Measurements from ENCODE around the gene DNAH8.

DNAH8 gene

DNA sequence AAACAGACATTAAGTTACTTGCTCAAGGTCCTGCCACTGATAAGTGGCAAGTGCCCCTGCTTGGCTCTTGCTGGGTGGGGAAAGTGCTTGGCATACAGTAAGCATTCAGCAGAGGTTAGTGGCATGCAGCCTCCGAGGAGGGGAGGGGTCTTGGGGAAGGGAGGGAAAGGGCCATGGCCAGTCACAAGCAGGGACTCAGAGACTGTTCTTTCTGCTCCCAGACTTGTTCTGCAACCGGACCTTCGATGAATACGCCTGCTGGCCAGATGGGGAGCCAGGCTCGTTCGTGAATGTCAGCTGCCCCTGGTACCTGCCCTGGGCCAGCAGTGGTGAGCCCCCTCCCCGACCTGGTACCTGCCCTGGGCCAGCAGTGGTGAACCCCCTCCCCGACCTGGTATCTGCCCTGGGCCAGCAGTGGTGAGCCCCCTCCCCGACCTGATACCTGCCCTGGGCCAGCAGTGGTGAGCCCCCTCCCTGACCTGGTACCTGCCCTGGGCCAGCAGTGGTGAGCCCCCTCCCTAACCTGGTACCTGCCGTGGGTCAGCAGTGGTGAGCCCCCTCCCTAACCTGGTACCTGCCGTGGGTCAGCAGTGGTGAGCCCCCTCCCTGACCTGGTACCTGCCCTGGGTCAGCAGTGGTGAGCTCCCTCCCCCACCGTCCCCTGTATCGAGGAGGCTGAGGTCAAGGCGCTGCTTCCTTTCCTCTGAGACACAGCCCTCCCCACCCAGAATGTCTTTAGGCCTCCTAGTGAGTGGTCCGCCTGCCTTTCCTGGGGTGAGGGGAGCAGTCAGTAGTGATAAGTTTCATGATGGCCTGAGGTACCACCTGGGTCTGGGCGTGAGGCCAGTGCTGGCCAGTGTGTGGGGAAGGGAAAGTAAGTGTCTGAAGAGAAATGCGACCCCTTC is 342.4 kb downstream of the DNAH8 start:
- no peak for DNase-seq

DNA sequence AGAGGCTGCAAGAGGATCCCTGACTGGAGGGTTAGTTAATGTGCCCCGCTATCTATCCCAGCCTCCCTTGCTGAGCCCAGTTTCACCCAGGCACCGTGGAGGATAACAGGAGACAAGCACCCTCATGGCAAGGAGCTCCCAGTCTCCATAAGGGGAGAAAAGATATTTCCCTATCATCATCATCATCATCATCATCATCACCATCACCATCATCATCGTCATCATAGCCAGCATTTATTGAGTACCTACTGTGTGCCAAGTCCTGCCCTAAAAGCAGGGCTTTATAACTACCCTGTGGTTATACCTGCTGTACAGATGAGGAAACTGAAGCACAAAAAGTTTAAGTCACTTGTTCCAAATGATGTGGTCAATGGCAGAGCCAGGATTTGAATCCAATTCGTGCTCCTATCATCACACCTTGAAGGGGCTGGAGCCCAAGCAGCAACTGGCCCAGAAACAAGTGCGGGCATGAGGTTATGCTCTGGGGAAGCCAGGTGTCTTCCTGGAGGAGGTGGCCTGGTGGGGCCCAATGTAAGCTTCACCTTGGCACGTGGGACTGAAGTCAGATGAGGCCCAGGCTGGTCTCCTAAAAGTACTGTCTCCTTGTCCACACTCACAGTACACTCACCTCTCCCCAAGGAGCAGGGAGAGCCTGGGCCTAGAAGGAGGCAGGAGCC is 343.5 kb downstream of the DNAH8 start:
- no peak for DNase-seq

DNA sequence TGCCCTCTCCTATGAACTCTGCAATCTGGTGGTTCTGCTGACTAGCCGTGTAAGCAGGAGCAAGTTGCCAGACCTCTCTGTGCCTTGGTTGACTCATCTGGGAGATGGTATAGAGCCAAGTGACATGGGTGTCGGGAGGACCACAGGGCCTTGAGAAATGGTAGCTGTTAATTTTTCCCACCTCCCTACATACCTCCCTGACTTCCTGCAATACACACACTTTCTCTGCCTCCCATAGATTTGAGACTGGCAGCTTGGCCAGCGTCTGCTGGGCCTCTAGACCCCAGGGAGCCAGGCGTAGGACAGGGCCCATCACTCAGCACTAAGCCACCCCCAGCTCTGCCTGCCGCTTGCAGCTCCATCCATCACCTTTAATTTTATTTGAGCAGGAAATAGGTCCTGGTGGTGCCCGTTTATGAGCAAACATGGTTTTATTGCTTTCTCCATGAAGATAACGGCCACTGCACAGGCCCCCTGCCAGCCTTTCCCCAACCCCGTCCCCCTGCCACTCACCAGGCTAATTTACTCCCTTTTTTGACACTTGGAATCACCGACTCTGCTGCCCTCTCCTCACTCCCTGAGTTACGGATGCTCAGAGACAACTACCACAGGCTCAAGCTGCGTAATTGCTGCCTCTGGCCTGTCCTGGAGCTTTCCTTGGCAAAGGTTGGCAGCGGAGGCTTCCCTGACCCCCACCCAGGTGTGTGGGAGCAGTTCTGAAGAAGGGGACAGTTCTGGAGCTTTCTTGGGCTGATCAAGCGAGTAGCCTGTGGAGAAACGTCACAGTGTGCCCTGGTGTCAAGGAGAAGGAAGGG is 344.6 kb downstream of the DNAH8 start:
- no peak for DNase-seq

DNA sequence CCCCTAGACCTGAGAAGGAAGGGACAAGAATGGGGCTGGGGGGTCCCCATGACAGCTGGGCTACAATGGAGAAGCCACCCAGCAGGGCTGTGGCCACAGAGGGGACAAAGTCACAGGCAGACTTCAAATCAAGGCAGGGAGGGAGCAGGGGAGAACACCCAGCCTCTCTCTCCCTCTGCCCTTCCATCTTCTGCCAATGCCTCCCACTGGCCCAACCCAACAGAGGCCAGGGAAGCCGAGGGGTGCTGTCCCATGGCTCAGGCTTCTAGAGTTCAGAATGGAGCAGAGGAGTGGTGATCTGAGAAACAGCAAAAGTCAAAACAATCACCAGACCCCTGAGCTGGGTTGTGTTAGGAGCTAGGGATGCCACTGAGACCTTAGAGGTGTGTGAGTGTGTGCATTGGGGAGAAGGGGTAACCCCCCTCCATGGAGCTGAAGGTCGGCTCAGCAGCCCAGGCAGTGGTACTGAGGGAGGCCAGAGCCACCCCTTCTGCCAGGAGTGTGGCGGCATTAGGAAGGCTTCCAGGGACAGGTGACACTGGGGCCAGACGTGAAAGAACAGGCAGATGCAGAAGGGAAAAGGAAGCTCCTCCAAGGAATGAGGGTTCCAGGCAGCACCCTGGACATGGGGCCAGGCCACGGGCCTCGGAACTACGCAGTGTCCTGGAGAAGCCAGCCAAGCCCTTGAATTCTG is 345.5 kb downstream of the DNAH8 start:
- no peak for DNase-seq

DNA sequence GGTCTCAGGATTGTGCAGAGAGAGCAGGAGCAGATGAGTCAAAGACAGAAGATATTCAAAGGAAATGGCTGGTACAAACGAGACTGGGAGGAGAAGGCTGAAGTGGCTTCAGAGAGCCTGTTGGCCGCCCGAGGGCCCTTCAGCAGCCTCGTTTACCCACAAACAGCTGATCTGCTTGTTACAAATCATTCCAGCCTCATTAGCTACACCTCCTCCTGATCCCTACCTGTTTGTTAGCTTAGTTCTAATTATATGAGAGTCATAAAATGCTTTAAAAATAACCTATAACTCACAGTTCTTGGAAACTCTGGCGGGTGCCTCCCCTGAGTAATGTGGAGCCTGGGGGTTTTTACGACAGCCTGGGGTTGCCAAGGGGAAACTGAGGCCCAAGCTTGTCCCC is 346.1 kb downstream of the DNAH8 start:
- no peak for DNase-seq

DNA sequence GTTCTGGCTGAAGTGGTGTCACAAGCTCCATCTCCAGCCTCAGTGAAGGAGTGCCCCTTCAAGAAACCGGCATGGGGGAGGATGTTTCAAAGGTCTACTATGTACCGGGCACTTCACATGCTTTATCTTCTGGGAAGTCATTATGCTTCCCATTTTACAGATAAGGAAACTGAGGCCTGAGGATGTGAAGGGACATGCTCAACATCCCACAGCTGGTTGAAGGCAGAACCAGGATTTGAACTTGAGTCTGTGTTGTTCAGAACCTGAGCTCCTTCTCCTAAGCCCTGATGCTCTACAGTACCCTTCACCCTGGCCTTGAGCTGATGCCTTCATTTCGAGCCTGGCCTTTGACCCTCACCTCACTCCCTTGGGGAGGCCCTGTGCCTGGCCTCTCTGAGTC is 346.5 kb downstream of the DNAH8 start:
- DNase-seq = no peak

DNA sequence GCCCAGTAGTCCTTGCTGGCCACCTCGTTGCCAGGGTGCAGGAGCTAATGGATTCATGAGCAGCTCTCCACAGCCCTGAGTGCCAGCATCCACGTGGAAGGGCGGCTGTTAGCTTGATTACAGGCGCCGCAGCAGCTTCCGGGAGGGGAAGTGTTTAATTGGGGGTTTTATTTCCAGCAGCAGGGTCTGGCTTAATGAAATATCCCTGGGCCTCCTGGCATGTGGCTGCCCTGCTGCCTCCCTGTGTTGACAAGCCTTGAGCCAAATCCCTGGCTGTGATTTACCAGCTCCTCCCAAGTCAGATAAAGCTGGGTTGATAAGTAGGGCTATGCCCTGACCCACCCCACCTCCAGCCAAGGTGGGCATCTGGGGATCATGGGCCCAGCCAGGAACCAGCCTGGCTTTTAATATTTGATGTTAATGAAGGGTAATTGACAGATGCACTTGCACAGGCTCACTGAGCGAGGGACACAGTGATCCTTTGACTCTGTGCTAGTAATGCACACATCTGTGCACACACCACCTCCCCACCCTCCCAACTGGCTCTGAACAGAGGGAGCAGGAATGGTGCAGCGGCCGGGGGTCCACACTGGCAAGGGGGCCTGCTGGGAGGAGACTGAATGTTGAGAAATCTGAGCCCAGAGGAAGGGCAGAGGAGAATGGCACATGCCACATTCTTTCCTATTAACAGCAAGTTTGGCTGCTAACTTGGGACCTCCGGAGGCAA is 347.1 kb downstream of the DNAH8 start:
- DNase-seq = no peak

DNA sequence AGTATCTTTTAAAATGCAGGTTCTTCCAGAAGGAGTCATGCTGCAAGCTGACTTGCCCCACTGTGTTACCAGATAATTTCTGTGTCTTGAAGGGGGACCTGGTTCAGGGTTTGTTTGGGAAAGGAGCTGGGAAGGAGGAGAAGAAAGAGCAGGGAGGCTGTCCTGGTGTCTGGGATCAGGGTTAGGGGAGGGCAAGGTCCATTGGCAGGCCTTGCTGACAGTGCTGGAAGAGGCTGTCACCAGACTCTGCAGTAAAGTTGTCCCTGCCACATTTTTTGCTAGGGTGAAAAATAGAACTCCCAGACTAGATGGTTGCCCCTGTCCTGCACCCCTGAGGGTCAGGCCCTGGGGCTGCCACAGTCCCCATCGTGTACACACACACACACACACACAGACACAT is 348.4 kb downstream of the DNAH8 start:
- DNase-seq = no peak

DNA sequence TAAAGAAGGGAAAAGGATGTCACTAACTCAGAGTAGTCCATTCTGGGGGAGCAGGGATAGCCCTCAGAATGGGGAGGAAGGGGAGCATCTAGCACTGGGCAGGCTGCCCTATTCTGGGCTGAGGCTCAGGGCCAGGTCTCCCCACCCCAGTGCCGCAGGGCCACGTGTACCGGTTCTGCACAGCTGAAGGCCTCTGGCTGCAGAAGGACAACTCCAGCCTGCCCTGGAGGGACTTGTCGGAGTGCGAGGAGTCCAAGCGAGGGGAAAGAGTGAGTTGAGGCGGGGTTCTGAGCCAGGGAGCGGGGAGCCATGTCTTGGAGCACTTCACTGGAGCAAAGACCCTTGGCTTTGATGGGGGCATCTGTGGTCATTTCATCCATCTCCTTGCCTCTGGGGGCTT is 350.4 kb downstream of the DNAH8 start:
- no peak for DNase-seq

DNA sequence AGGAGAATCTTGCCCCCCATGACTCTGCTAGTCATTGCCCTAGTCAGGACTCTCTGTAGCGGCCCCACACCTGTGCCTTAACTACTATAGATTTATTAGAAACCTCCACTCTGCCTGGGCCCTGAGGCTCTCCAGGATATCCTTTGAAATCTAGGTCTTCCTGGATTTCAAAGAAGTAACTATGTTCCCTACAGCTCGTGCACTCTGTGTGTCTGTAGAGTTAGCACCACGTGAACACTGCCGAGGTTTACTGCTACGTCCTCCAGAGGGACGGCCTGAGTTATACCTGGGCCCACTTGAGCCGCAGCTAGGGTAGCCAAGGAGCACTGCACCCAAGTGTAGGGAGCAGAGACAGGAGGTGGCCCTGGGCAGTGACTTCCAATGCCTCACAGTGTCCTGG is 353.3 kb downstream of the DNAH8 start:
- DNase-seq = no peak

DNA sequence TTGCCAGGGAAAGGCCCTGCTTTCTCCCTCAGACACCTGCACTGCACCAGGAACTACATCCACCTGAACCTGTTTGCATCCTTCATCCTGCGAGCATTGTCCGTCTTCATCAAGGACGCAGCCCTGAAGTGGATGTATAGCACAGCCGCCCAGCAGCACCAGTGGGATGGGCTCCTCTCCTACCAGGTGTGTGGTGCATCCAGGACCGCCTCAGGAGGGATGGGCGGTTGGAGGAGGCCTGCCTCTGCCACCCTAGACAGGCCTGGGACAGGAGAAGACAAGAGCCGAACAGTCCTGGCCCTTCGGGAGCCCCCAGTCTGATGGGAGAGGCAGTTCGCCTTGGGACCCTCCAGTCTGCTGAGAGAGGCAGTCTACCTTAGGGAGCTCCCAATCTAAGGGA is 357.7 kb downstream of the DNAH8 start:
- DNase-seq = no peak

DNA sequence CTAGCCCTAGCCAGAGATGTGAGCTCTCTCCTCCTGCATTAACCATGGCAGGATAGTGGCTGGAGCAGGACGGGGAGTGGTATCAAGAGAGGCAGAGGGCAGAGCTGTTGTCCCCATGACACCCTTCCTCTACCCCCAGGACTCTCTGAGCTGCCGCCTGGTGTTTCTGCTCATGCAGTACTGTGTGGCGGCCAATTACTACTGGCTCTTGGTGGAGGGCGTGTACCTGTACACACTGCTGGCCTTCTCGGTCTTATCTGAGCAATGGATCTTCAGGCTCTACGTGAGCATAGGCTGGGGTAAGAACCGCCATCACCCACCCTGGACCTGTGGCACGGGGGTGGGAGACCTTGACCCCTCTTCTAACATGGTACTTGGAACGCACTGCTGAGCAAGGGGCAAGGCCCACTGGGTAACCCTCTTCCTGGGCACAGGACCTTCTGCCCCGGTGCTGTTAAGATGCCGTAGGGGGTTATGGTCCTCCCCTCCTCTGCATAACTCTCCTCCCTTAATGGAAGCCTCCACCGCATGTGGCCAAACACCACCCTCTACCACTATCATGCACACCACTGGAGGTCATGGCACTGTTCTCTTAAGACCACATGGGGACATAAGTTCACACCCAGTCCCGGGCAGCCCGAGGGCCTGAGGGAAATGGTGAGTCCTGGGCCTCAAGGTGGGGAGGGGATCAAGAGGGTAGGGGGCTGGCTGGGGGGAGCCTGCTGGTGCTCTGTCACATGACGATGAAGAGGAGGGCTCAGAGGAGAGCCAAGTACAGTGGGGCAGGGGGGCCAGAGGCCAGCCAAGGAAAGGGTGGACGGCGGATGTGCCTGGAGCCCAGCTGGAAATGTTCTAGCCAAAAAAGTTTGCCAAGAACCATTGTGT is 358.6 kb downstream of the DNAH8 start:
- no peak for DNase-seq

DNA sequence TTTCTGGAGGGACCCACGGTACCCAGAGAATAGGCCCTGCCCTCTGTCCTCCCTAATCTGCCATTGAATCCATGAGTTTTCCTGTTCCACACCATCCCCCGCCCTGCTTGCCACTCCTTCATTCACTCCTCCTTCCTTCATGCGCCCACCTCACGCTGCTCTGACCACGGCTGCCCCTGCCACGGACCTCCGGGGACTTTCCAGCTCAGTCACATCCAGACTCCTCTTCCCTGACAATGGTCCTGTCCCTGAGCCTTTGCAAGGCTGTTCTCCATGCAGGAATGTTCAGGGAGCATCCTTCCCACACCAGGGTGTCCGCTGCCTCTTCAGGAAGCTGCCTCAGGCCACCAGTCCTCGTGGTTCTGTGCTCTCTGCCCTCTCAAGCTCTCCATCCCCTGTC is 359.4 kb downstream of the DNAH8 start:
- DNase-seq = no peak

DNA sequence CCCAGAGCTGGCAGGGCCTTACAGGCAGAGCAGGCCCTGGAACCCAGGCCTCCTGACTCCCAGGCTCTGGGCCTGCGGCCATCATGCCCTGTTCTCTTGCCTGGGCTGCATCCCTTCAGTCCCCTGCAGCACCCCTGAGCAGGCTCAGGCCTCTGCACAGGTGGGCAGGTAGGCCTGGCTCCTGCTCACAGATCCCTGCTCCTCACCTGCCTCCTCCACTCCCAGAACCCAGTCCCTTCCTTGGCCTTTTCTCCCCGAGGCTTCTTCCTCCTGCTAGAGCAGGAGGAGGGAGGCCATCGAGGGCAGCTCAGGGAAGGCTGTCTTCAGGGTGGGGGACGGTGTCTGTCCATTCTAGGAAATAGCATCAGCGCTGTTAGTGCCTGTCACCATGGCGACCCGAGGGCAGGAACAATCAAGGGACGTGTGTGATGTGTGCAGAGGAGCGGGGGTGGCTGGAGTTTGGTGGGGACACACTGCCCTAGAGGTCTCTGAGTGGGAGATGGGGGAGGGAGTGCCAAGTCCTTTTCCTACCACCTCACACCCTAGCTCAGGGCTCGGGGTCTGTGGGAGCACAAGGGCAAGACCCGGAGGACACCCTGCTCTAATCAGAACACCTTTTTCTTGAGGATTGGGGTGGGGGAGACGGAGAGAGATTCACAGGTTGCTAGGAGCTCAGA is 360.0 kb downstream of the DNAH8 start:
- no peak for DNase-seq

DNA sequence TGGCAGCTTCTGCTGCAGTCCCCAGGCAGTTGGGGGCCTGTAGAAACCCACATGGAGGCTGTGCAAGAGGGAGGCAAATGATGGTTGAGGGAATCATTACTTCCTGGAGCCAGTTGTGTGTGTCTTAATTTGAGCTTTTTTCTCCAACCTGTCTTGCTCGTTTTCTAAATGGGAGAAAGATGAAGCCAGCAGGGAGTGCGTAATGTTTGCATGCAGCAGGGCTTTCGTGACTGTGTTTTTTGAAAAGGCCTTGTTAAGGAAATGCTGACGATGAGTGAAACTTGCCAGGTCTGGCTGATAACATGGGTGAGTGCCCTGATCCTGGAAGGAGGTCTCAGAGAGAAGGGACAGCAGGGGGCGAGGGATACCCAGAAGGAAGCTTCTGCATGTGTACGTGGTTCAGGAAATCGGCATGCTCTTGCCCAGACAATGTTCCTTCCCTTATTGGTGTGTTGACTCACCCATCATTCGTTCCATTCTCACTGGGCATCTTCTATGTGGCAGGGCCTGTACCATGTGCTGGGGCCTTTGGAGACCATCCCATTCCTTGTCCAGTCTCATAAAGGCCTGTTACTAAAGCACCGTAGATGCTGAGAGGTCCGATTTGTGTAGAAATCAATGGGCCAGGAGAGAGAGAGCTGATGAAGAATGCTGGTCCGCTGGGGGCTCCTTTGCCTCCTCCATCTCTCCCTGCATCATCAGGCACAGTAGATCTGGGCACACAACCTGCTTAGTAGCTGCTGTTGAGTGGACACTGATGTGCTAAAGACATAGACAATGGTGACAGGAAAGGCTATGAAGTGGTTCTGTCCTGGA is 360.9 kb downstream of the DNAH8 start:
- DNase-seq = no peak

DNA sequence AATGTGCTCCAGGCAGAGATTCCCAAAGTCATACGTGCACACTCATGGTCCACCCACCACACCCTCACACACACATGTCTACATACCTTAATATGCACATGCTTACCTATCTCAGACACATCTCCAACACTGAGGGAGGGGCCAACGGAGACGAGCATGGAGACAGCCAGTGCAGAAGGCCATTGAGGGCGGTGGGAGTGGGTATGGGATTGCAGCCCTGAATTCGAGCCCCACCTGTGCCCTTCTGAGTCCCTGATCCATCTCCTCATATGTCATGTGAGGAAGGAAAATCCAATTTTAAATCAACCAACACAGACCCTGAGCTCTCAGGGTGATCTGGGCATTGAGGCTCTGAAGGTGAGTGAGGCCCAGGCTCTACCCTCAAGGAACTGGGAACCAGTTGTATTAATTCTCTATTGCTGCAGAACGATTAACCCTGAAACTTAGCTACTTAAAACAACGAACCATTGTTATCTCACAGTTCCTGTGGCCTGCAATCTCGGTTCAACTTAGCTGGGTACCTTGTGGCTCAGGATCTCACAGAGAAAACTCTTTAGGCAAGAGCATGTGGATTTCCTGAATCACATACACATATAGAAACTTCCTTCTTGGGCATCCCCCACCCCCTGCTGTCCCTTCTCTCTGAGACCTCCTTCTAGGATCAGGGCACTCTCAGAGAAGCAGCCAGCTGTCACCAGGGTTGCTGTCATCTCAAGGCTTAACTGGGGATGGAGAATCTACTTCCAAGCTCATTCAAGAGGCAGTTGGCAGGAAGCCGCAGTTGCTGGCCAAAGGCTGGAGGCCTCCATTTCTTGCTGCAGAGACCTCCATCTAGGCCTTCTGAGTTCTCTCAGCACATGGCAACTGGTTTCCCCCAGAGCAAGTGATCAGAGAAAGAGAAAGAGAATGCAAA is 361.8 kb downstream of the DNAH8 start:
- DNase-seq = no peak

DNA sequence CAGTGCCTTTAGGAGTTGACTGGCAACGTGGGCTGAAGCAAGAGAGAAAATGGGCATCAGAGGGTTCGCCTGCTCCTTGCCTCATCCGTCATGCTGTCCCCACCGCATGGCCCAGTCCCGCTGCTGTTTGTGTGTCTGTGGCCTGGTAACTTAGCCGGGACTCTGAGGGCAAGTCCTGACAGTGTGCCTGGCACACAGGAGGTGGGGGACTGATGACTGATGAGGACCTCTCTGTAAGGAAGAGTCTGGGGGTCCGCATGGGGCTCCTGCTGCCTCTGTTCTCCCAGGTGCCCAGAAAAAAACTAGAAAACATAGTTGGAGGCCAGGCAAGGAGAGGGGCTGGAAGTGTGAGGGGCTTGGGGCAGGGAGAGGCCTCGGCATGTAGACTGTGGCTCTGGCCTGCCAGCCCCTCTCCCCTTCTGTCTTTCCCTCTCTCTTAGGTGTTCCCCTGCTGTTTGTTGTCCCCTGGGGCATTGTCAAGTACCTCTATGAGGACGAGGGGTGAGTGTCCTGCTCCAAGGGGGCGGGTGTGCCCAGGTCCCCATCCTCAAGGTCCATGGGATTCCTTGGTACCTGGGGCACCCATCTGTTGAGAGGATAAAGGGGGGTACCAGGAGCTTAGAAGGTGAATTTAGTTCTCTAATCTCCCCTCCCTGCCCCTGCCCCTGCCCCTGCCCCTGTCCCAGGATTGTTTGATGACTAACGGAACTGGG is 362.9 kb downstream of the DNAH8 start:
- DNase-seq = no peak

DNA sequence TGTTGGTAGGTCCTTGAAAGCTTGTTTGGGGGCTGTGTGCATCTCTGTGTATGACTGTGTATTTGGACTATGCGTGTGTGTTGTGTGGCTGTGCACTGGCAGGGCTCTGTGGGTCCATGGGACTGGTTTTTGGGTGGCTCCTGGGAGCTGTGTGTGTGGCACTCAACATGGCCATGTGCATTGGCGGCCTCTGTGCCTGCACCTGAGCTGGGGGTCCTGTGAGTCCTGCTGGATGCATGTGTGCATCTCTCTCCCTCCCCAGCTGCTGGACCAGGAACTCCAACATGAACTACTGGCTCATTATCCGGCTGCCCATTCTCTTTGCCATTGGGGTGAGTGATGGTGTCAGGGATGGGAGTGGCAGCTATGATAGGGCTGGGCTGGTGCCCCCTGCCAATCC is 363.6 kb downstream of the DNAH8 start:
- no peak for DNase-seq
